CD14-positive monocyte (primary cell): ENCODE data around the gene KL. TPM values are rescaled to one million over a fixed set of nuclear protein-coding genes. Genes with fewer than 3 reads are reported as not detected.

Experiments used
- DNase-seq, 3 donors: peaks; one replicate each; pipeline ENCODE4 v3.0.0-alpha.2; 2011 to 2022
- H2AFZ ChIP-seq: 2 replicates; pipeline ENCODE4 v1.6.0; 2012; ENCODE audit warnings: mild to moderate bottlenecking, low read depth, low read length, inconsistent platforms; ENCODE audit not compliant: insufficient read depth, poor library complexity, severe bottlenecking
- H3K27ac ChIP-seq, 2 donors: 1 replicate in 1 of 2; 2 replicates in 1 of 2; pipeline ENCODE4 v1.5.1; 2012 to 2013; ENCODE audit warnings: low read length in 2 of 2, control low read depth in 1 of 2, inconsistent platforms in 1 of 2, low read depth in 1 of 2, mild to moderate bottlenecking in 1 of 2
- H3K27me3 ChIP-seq, 2 donors: one replicate each; pipeline versions ENCODE4 v1.6.0 to v1.6.1; 2011 to 2013; ENCODE audit warnings: low read length in 2 of 2; ENCODE audit not compliant: control insufficient read depth in 2 of 2, insufficient read depth in 2 of 2
- H3K36me3 ChIP-seq, 2 donors: replicated peaks in 1 of 2; 1 replicate in 1 of 2; 2 replicates in 1 of 2; pipeline versions ENCODE4 v1.5.1 to v1.6.1; 2012 to 2013; ENCODE audit warnings: low read length in 2 of 2, control low read depth in 1 of 2, inconsistent platforms in 1 of 2, mild to moderate bottlenecking in 1 of 2; ENCODE audit not compliant: insufficient read depth in 2 of 2, control insufficient read depth in 1 of 2
- H3K4me1 ChIP-seq, 2 donors: 1 replicate in 1 of 2; 2 replicates in 1 of 2; pipeline versions ENCODE4 v1.5.1 to v1.6.1; 2012 to 2013; ENCODE audit warnings: low read length in 2 of 2, control low read depth in 1 of 2, inconsistent platforms in 1 of 2, mild to moderate bottlenecking in 1 of 2, moderate library complexity in 1 of 2; ENCODE audit not compliant: insufficient read depth in 2 of 2, control insufficient read depth in 1 of 2
- H3K4me2 ChIP-seq: replicated peaks from 2 replicates; pipeline ENCODE3; 2012; ENCODE audit warnings: low read length, moderate library complexity, mild to moderate bottlenecking; ENCODE audit not compliant: poor library complexity, severe bottlenecking; ENCODE audit errors: extremely low read depth
- H3K4me3 ChIP-seq, 3 experiments: fragments of 200-600 bp in 1 of 3; sonication (generic) in 1 of 3; replicated peaks in 1 of 3; 1 replicate in 2 of 3; 2 replicates in 1 of 3; pipeline ENCODE4 v1.5.1; 2011 to 2013; ENCODE audit warnings: low read length in 3 of 3, mild to moderate bottlenecking in 3 of 3, control low read depth in 2 of 3, low read depth in 2 of 3, inconsistent platforms in 1 of 3, moderate library complexity in 1 of 3
- H3K79me2 ChIP-seq: 2 replicates; pipeline ENCODE4 v1.6.0; 2012; ENCODE audit warnings: mild to moderate bottlenecking, control low read depth, inconsistent platforms, low read length, moderate library complexity; ENCODE audit not compliant: insufficient read depth
- H3K9ac ChIP-seq: 2 replicates; pipeline ENCODE4 v1.6.0; 2017; ENCODE audit warnings: low read length, mild to moderate bottlenecking; ENCODE audit not compliant: insufficient read depth, poor library complexity, severe bottlenecking
- H3K9me3 ChIP-seq, 2 donors: replicated peaks in 1 of 2; 1 replicate in 1 of 2; 2 replicates in 1 of 2; pipeline versions ENCODE4 v1.5.1 to v1.6.1; 2012 to 2013; ENCODE audit warnings: low read length in 2 of 2, control low read depth in 1 of 2; ENCODE audit not compliant: control insufficient read depth in 1 of 2, insufficient read depth in 1 of 2
- H4K20me1 ChIP-seq: 2 replicates; pipeline ENCODE4 v1.6.0; 2012; ENCODE audit warnings: mild to moderate bottlenecking, low read length, control low read depth, moderate library complexity; ENCODE audit not compliant: insufficient read depth
- H3K27ac Mint-ChIP-seq, 7 donors: one replicate each; pipeline ENCODE4 v1.8.0; 2020; ENCODE audit warnings: mild to moderate bottlenecking in 7 of 7, mixed read lengths in 7 of 7, moderate library complexity in 6 of 7, inconsistent platforms in 2 of 7
- H3K27me3 Mint-ChIP-seq, 3 donors: one replicate each; pipeline ENCODE4 v1.8.0; 2021 to 2022; ENCODE audit warnings: low read depth in 3 of 3, mild to moderate bottlenecking in 3 of 3, mixed read lengths in 3 of 3, moderate library complexity in 3 of 3, inconsistent platforms in 1 of 3
- H3K36me3 Mint-ChIP-seq, 2 donors: one replicate each; pipeline ENCODE4 v1.8.0; 2020; ENCODE audit warnings: mixed read lengths in 2 of 2, inconsistent platforms in 1 of 2, mild to moderate bottlenecking in 1 of 2
- H3K4me1 Mint-ChIP-seq: one replicate; pipeline ENCODE4 v1.8.0; 2020; ENCODE audit warnings: mild to moderate bottlenecking, mixed read lengths
- H3K4me3 Mint-ChIP-seq, 2 donors: one replicate each; pipeline ENCODE4 v1.8.0; 2020; ENCODE audit warnings: mild to moderate bottlenecking in 2 of 2, mixed read lengths in 2 of 2, moderate library complexity in 1 of 2
- H3K9me3 Mint-ChIP-seq, 7 donors: one replicate each; pipeline ENCODE4 v1.8.0; 2020 to 2022; ENCODE audit warnings: mixed read lengths in 7 of 7, mild to moderate bottlenecking in 6 of 7, moderate library complexity in 6 of 7, inconsistent platforms in 2 of 7
- CTCF ChIP-seq: fragments of 200-600 bp; IDR thresholded peaks from one replicate; pipeline ENCODE4 v1.8.0; 2022; ENCODE audit warnings: antibody characterized with exemption, mild to moderate bottlenecking
- WGBS: methylation state at CpG from one replicate; pipeline ENCODE4 v1.1.5; 2013; ENCODE audit warnings: missing lambda C conversion rate; ENCODE audit not compliant: insufficient coverage; 5-methylcytosine and 5-hydroxymethylcytosine counted together
- intact Hi-C, 2 donors: fragments of 100-400 bp; cut with micrococcal nuclease; formaldehyde crosslinking; loops; one replicate each; pipeline versions ENCODE4 v1.15.0 to v1.15.1; 2023
- polyA plus RNA-seq, 3 donors: library from polyadenylated mRNA; depleted of rRNA in 1 of 3; unstranded in 2 of 3; stranded (reverse) in 1 of 3; fragments of 300-500 nt in 2 of 3; fragments of >200 nt in 1 of 3; fragmentation: Illumina TruSeq in 2 of 3; gene quantifications; 1 replicate in 2 of 3; 2 replicates in 1 of 3; pipeline ENCODE4 v1.2.3, GENCODE V29; 2012 to 2021

The KL gene
- polyA plus RNA-seq, 3 donors = 0.24 to 1.4 (median 0.75) TPM

GRCh38 chr13:33096886-33097605 lies 80.8 kb downstream of the KL start:
- Histone ChIP-seq H3K27ac (no peak overlapping the region), H3K4me2 (no peak overlapping the region), H4K20me1 (no peaks in the 10 kb centered on the region), H3K36me3 (no peaks in the 10 kb centered on the region), H3K9ac (no peak overlapping the region), H2AFZ (no peak overlapping the region), H3K4me3 (no peak overlapping the region), H3K79me2 (no peaks in the 10 kb centered on the region), H3K4me1 (no peaks in the 10 kb centered on the region), H3K27me3 (no peaks in the 10 kb centered on the region), H3K9me3 (peaks cover 5 to 7% of the 10 kb centered on the region in 2 donors)
- Mint-ChIP-seq H3K4me3 (no peak overlapping the region), H3K27me3 (peaks cover 0 to 6% (median 3%) of the 10 kb centered on the region in 3 donors), H3K27ac (no peak overlapping the region), H3K36me3 (no peaks in the 10 kb centered on the region), H3K9me3 (peaks cover 8 to 19% (median 13%) of the 10 kb centered on the region in 7 donors), H3K4me1 (peaks cover 2% of the 10 kb centered on the region)
- intact Hi-C loops = no loop called here
- TF ChIP-seq CTCF = no peak
- 100% methylated on average over 2 of the region's 2 CpGs for WGBS
- DNase-seq = no peak

GRCh38 chr13:33099860-33100259 lies 83.6 kb downstream of the KL start:
- Histone ChIP-seq H3K4me3 (no peak overlapping the region), H3K27ac (no peak overlapping the region), H3K9ac (no peak overlapping the region), H2AFZ (no peak overlapping the region), H4K20me1 (no peaks in the 10 kb centered on the region), H3K4me1 (peaks cover 3 to 4% of the 10 kb centered on the region in 2 donors), H3K36me3 (no peaks in the 10 kb centered on the region), H3K4me2 (no peak overlapping the region), H3K79me2 (no peaks in the 10 kb centered on the region), H3K27me3 (no peaks in the 10 kb centered on the region), H3K9me3 (peaks cover 5 to 7% of the 10 kb centered on the region in 2 donors)
- no peak for TF ChIP-seq CTCF
- no peak overlapping the region for H3K4me3 Mint-ChIP-seq
- H3K4me1 Mint-ChIP-seq = peaks cover 5% of the 10 kb centered on the region
- no peaks in the 10 kb centered on the region for H3K36me3 Mint-ChIP-seq
- intact Hi-C loops = no loop called here
- peaks cover 3 to 11% (median 7%) of the 10 kb centered on the region in 7 donors for H3K9me3 Mint-ChIP-seq
- DNase-seq = no peak
- no CpG with 5 or more reads among the region's 3 CpGs for WGBS
- H3K27ac Mint-ChIP-seq = no peak overlapping the region
- H3K27me3 Mint-ChIP-seq = peaks cover 0 to 6% (median 2%) of the 10 kb centered on the region in 3 donors
